GM18909 (cell line): ENCODE data around the gene ATF7.
"Not testable (repeated sequence)": the region's sequence is repeated elsewhere in the genome, so short reads cannot be mapped to it uniquely, and the experiment has no call there.

Experiments used
- ATAC-seq: cut with Tn5 transposase; IDR thresholded peaks from one replicate; pipeline ENCODE4 v1.9.1; 2021; ENCODE audit warnings: mild to moderate bottlenecking; ENCODE audit not compliant: unreplicated experiment, poor library complexity

Gene ATF7

DNA sequence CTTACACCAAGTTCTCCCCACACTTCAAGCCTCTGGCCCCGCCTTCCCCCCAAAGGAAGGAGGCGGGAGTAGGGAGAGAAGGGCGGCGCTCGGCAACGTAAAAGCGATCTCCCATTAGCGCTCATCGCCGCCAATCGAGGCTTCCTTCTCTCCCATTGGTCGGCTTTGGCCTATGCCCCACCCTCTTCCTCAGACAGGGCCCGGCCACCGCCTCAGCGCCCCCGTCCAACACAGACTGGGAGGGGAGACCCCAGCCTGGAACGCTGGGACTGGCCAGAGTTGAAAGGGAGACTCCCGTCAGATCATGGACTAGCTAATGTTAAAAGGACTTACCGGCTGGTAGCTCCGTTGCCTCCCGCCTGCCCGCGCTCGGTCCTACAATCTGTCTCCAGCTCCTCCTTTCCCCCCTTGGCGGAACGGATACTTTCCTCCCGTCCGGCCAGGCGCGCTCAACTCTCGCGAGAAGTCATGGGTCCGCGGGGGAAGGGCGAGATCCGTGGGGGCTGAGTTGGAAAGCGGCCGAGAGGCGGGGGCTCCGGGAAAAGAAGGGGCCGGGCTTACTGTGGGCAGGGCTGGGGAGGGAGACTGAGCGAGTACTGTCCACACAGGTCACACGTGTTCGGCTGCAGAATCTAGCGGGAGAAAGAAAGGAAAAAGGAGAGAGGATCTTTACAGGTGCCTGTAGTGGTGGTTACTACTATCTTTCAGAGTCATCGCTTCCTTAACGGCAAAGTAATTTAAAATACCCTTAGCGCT, at the start of gene ATF7:
Gene ATF7 (minus strand): TSS at position 437 of the 756 bp plus-strand sequence. CDS start 25,382 bp downstream, outside the sequence.
- peak; percentile 94 for ATAC-seq

GRCh38 chr12:53674977-53675700, 49.0 kb upstream of the ATF7 start:
- no peak for ATAC-seq

- ATAC-seq = no peak
Observed at GRCh38 chr12:53670971-53671370, 44.8 kb upstream of the ATF7 start.

- ATAC-seq = no peak
Observed at GRCh38 chr12:53670308-53670707, 44.1 kb upstream of the ATF7 start.

DNA sequence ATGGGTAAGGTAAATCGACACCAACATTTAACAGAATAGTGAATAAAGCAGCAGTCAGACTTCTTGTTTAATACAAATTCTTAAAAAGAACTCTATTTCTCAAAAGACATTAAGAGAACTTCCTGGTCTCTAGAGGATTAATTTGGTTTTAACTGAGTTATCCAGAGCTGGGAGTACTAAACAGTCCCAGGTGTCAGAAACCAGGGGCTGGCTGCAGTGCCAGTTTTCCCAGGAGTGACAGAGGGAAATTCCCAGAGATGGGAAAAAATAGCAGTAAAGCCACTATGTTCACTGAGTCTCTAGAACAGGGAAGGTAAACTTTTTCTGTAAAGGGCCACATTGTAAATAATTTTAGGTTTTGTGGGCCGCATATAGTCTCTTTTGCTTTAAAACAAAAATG, 40.9 kb upstream of the ATF7 start:
- ATAC-seq = no peak

GRCh38 chr12:53664936-53665335, 38.8 kb upstream of the ATF7 start:
- no peak for ATAC-seq

GRCh38 chr12:53664191-53664590, 38.0 kb upstream of the ATF7 start:
- ATAC-seq = no peak

- ATAC-seq = no peak
Observed at GRCh38 chr12:53660041-53660440, 33.9 kb upstream of the ATF7 start.

- no peak for ATAC-seq
Observed at GRCh38 chr12:53659571-53659981, 33.4 kb upstream of the ATF7 start.

DNA sequence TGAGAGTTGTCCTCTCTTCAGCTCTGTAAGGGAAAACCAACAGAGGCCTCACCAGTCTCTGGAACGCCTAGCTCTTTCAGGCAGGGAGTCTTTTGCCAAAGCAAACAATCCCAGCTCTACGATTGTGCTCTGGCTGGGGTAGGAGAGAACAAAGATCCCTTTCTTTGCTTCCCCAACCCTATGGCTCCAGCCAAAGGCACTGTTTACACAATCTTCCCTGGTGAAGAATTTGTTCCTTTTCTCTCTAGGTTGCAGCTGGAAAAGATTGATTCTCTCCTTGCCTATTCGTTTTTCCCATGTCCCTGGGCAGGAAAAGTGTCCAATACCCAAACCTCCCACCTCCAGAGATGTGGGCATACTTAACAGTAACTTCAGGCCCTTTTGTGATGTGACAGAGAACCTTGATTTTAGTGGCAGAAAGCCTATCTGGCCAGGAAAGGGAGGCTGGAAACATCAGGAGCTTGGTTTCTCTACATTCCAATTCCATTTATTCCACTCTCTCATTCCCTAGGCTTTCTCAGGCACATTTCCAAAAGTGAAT, 32.9 kb upstream of the ATF7 start:
- ATAC-seq = no peak

- no peak for ATAC-seq
Observed at GRCh38 chr12:53657041-53657440, 30.9 kb upstream of the ATF7 start.

GRCh38 chr12:53653595-53653994, 27.4 kb upstream of the ATF7 start:
- ATAC-seq = no peak

- no peak for ATAC-seq
Observed at GRCh38 chr12:53652366-53652765, 26.2 kb upstream of the ATF7 start.

GRCh38 chr12:53651737-53652136, 25.6 kb upstream of the ATF7 start:
- no peak for ATAC-seq

GRCh38 chr12:53646300-53646699, 20.1 kb upstream of the ATF7 start:
- ATAC-seq = not testable (repeated sequence)

DNA sequence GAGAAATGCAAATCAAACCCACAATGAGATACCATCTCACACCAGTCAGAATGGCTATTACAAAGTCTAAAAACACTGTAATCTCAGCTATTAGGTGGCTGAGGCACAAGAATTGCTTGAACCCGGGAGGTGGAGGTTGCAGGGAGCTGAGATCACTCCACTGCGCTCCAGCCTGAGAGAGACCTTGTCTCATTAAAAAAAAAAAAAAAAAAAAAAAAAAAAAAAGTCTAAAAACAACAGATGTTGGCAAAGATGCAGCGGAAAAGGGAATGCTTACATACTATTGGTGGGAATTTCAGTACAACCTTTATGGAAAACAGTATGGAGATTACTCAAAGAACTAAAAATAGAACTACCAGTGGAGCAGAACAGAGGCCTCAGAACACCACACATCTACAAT, 19.0 kb upstream of the ATF7 start:
- no peak for ATAC-seq

GRCh38 chr12:53644133-53644532, 18.0 kb upstream of the ATF7 start:
- no peak for ATAC-seq

DNA sequence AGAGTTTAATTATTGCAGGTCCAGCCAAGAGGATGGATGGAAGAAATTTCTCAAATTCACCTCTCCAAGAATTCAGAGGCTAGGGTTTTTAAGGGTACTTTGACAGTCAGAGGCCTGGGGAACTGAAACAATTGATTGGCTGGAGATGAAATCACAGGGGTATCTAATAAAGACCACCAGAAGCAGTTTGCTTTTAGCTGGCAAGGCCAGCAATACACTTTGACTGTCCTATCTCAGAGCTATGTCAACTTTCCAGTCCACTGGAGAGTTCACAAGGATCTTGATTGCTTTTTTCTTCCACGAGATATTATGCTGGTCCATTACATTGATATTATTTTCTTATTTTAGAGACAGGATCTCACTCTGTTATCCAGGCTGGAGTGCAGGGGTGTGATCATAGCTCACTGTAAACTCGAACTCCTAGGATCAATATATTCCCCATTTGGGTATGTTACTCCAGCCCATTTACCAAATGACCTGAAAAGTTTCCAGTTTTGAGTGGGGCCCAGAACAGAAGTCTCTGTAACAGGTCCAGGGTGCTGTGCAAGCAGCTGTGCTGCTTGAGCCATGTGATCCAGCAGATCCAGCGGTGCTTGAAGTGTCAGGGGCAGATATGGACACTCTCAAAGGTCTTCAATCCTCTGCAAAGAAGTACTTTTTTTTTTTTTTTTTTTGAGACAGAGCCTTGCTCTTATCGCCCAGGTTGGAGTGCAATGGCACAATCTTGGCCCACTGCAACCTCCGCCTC, 17.2 kb upstream of the ATF7 start:
- ATAC-seq = no peak

GRCh38 chr12:53638057-53638456, 11.9 kb upstream of the ATF7 start:
- no peak for ATAC-seq

- ATAC-seq = no peak
Observed at GRCh38 chr12:53636641-53637040, 10.5 kb upstream of the ATF7 start.

DNA sequence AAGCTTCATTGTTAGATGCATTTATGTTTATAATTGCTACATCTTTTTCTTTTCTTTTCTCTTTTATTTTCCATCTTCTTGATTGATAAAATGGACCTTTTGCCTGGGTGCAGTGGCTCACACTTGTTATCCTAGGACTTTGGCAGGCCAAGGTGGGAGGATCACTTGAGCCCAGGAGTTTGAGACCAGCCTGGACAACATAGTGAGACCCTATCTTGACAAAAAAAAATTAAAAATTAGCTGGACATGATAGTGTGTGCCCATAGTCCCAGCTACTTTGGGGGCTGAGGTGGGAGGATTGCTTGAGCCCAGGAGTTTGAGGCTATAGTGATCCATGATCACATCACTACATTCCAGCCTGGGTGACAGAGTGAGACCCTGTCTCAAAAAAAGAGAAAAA, 9.5 kb upstream of the ATF7 start:
- ATAC-seq = not testable (repeated sequence)
